Tibial nerve (tissue), 4 donors: ENCODE data around the gene SMARCD3.

Experiments
- EP300 ChIP-seq, 2 donors: sonication (generic); formaldehyde crosslinking; IDR thresholded peaks; one replicate each; pipeline ENCODE4 v1.6.1; 2017; ENCODE audit warnings: antibody characterized with exemption in 2 of 2, mild to moderate bottlenecking in 1 of 2
- POLR2A ChIP-seq, 2 donors: fragments of 450-650 bp; IDR thresholded peaks; one replicate each; pipeline ENCODE4 v1.6.1; 2017; ENCODE audit warnings: antibody characterized with exemption in 2 of 2, mild to moderate bottlenecking in 2 of 2, moderate library complexity in 2 of 2
- TF ChIP-seq, protein P1 (sequence below), 5 experiments: fragments of 200-600 bp in 3 of 5; fragments of 450-650 bp in 2 of 5; sonication (generic) in 3 of 5; IDR thresholded peaks; one replicate each; pipeline ENCODE4 v1.5.1; 2016 to 2019; ENCODE audit warnings: antibody characterized with exemption in 5 of 5, mild to moderate bottlenecking in 3 of 5, moderate library complexity in 2 of 5

DNA sequence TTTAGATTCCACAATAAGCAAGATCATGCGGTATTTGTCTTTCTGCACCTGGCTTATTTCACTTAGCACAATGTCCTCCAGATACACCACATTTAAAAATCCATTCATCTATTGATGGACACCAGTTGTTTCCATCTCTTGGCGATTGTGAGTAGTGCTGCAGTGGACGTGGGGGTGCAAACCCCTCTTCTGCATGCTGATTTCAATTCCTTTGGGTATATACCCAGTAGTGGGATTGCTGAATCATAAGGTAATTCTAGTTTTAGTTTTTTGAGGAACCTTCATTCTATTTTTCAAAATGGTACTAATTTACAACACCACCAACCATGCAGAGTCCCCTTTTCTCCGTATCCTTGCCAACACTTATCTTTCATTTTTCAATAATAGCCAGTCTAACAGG is 59.5 kb downstream of the SMARCD3 start:
- TF ChIP-seq, protein P1, sequence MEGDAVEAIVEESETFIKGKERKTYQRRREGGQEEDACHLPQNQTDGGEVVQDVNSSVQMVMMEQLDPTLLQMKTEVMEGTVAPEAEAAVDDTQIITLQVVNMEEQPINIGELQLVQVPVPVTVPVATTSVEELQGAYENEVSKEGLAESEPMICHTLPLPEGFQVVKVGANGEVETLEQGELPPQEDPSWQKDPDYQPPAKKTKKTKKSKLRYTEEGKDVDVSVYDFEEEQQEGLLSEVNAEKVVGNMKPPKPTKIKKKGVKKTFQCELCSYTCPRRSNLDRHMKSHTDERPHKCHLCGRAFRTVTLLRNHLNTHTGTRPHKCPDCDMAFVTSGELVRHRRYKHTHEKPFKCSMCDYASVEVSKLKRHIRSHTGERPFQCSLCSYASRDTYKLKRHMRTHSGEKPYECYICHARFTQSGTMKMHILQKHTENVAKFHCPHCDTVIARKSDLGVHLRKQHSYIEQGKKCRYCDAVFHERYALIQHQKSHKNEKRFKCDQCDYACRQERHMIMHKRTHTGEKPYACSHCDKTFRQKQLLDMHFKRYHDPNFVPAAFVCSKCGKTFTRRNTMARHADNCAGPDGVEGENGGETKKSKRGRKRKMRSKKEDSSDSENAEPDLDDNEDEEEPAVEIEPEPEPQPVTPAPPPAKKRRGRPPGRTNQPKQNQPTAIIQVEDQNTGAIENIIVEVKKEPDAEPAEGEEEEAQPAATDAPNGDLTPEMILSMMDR (IDR thresholded peaks at IDR 0.05): no peak
- TF ChIP-seq POLR2A (IDR thresholded peaks at IDR 0.05): no peak
- TF ChIP-seq EP300 (IDR thresholded peaks at IDR 0.05): no peak
